Measurements from ENCODE around the gene ASTN1. TPM values are rescaled to one million over a fixed set of nuclear protein-coding genes. Genes with fewer than 3 reads are reported as not detected.
A peak's percentile ranks its signal among the peaks of the same experiment; 100 is the strongest.

ASTN1 gene
- total RNA-seq, 1 donor = not detected

GRCh38 chr1:176820391-176821031 lies 344.0 kb downstream of the ASTN1 start:
- Histone ChIP-seq H3K79me2 (ENCODE audit: insufficient read depth, low read length) (no peaks in the 10 kb centered on the region), H3K36me3 (ENCODE audit: insufficient read depth, low read length) (no peaks in the 10 kb centered on the region), H3K27ac (ENCODE audit: low read depth, low read length) (no peak overlapping the region), H3K4me3 (ENCODE audit: insufficient read depth, low read length) (no peak overlapping the region), H3K27me3 (ENCODE audit: insufficient read depth, low read length) (no peaks in the 10 kb centered on the region), H2AFZ (ENCODE audit: low read length) (no peak overlapping the region), H3K4me2 (ENCODE audit: insufficient read depth, low read length) (no peak overlapping the region), H4K20me1 (ENCODE audit: insufficient read depth, low read length) (no peaks in the 10 kb centered on the region), H3K4me1 (ENCODE audit: insufficient read depth, low read length) (no peaks in the 10 kb centered on the region), H3K9me3 (ENCODE audit: low read depth, low read length) (no peaks in the 10 kb centered on the region)
- no peak for DNase-seq (ENCODE audit: insufficient read length, low spot score, missing footprints)
- no peak for TF ChIP-seq CTCF (IDR thresholded peaks at IDR 0.05; ENCODE audit: extremely low read depth, low read depth, low read length)

DNA sequence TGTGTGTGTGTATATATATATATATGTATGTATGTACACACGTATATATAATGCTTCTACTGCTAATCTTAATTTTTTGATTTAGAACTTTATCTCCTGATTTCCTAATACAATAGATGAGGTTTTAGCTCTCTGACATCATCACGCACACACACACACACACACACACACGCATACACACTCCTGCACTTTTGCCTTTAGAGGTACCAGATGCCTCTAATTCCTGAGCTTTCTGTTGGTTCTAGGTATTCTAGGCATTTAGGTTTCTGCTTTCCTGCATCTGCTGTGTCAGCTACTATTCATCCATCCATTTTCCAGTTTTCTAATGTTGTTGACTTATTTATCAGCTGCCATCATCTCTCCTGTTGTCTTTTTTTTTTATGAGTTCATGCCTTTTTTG lies 348.3 kb downstream of the ASTN1 start:
- Histone ChIP-seq H3K4me2 (ENCODE audit: insufficient read depth, low read length) (no peak overlapping the region), H3K27ac (ENCODE audit: low read depth, low read length) (no peak overlapping the region), H3K4me1 (ENCODE audit: insufficient read depth, low read length) (no peaks in the 10 kb centered on the region), H3K27me3 (ENCODE audit: insufficient read depth, low read length) (no peaks in the 10 kb centered on the region), H3K9me3 (ENCODE audit: low read depth, low read length) (no peaks in the 10 kb centered on the region), H2AFZ (ENCODE audit: low read length) (no peak overlapping the region), H3K36me3 (ENCODE audit: insufficient read depth, low read length) (no peaks in the 10 kb centered on the region), H3K79me2 (ENCODE audit: insufficient read depth, low read length) (no peaks in the 10 kb centered on the region), H3K4me3 (ENCODE audit: insufficient read depth, low read length) (no peak overlapping the region), H4K20me1 (ENCODE audit: insufficient read depth, low read length) (no peaks in the 10 kb centered on the region)
- DNase-seq (ENCODE audit: insufficient read length, low spot score, missing footprints) = no peak
- no peak for TF ChIP-seq CTCF (IDR thresholded peaks at IDR 0.05; ENCODE audit: extremely low read depth, low read depth, low read length)

DNA sequence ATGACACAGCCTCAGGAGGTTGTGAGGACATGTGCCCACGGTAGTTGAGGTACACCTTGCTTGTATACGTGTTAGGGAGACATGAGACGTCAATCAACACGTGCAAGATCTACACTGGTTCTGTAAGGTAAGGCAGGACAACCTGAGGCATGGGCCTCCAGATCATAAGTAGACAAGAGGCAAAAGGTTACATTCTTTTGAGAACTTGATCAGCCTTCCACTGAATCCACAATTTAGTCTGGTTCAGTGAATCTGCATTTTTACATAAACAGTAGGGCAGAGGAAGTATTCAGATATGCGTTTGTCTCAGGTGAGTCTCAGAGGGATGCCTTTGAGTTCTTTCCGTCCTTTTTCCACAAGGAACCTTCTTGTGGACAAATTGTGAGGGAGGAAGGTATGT lies 348.9 kb downstream of the ASTN1 start:
- H3K4me3 ChIP-seq (ENCODE audit: insufficient read depth, low read length) = no peak overlapping the region
- no peak overlapping the region for H3K4me2 ChIP-seq (ENCODE audit: insufficient read depth, low read length)
- H3K36me3 ChIP-seq (ENCODE audit: insufficient read depth, low read length) = no peaks in the 10 kb centered on the region
- H4K20me1 ChIP-seq (ENCODE audit: insufficient read depth, low read length) = no peaks in the 10 kb centered on the region
- no peak for TF ChIP-seq CTCF (IDR thresholded peaks at IDR 0.05; ENCODE audit: extremely low read depth, low read depth, low read length)
- no peaks in the 10 kb centered on the region for H3K27me3 ChIP-seq (ENCODE audit: insufficient read depth, low read length)
- no peak overlapping the region for H3K27ac ChIP-seq (ENCODE audit: low read depth, low read length)
- no peak for DNase-seq (ENCODE audit: insufficient read length, low spot score, missing footprints)
- H3K4me1 ChIP-seq (ENCODE audit: insufficient read depth, low read length) = no peaks in the 10 kb centered on the region
- no peaks in the 10 kb centered on the region for H3K79me2 ChIP-seq (ENCODE audit: insufficient read depth, low read length)
- no peak overlapping the region for H2AFZ ChIP-seq (ENCODE audit: low read length)
- H3K9me3 ChIP-seq (ENCODE audit: low read depth, low read length) = no peaks in the 10 kb centered on the region

GRCh38 chr1:176811511-176812288 lies 352.8 kb downstream of the ASTN1 start:
- Histone ChIP-seq H3K4me2 (ENCODE audit: insufficient read depth, low read length) (no peak overlapping the region), H3K27ac (ENCODE audit: low read depth, low read length) (no peak overlapping the region), H2AFZ (ENCODE audit: low read length) (no peak overlapping the region), H4K20me1 (ENCODE audit: insufficient read depth, low read length) (no peaks in the 10 kb centered on the region), H3K36me3 (ENCODE audit: insufficient read depth, low read length) (no peaks in the 10 kb centered on the region), H3K4me1 (ENCODE audit: insufficient read depth, low read length) (no peaks in the 10 kb centered on the region), H3K27me3 (ENCODE audit: insufficient read depth, low read length) (no peaks in the 10 kb centered on the region), H3K79me2 (ENCODE audit: insufficient read depth, low read length) (no peaks in the 10 kb centered on the region), H3K4me3 (ENCODE audit: insufficient read depth, low read length) (no peak overlapping the region), H3K9me3 (ENCODE audit: low read depth, low read length) (no peaks in the 10 kb centered on the region)
- peak; percentile 26 for DNase-seq (ENCODE audit: insufficient read length, low spot score, missing footprints)
- TF ChIP-seq CTCF (IDR thresholded peaks at IDR 0.05; ENCODE audit: extremely low read depth, low read depth, low read length) = no peak

Data from osteoblast (primary cell).